IMR-90 (cell line): Measurements from ENCODE around the gene MIEF1.

ENCODE experiments used
- CTCF ChIP-seq: conservative IDR thresholded peaks from 2 replicates; pipeline ENCODE4 v1.5.1; 2012; ENCODE audit warnings: mild to moderate bottlenecking, low read depth, low read length, improper control_type of control experiment
- ELK1 ChIP-seq: fragments of 150-350 bp; IDR thresholded peaks from 2 replicates; pipeline ENCODE4 v1.6.1; 2016; ENCODE audit warnings: low read depth, mild to moderate bottlenecking, low read length, moderate library complexity, borderline replicate concordance
- FOS ChIP-seq: fragments of 150-350 bp; IDR thresholded peaks from 2 replicates; pipeline ENCODE4 v1.6.1; 2016; ENCODE audit warnings: low read depth, low read length
- MAFK ChIP-seq: IDR thresholded peaks from 2 replicates; pipeline ENCODE4 v1.6.1; 2012; ENCODE audit warnings: low read depth, low read length, improper control_type of control experiment
- MAZ ChIP-seq: IDR thresholded peaks from 2 replicates; pipeline ENCODE4 v1.6.1; 2012; ENCODE audit warnings: low read depth, mild to moderate bottlenecking, low read length, improper control_type of control experiment, moderate library complexity, borderline replicate concordance
- MXI1 ChIP-seq: IDR thresholded peaks from 2 replicates; pipeline ENCODE4 v1.6.1; 2012; ENCODE audit warnings: low read depth, mild to moderate bottlenecking, low read length, moderate library complexity, borderline replicate concordance
- POLR2A ChIP-seq: IDR thresholded peaks from 2 replicates; pipeline ENCODE4 v1.6.1; 2012; ENCODE audit warnings: mild to moderate bottlenecking, low read depth, low read length
- RAD21 ChIP-seq: IDR thresholded peaks from 2 replicates; pipeline ENCODE4 v1.6.1; 2012; ENCODE audit warnings: low read length, improper control_type of control experiment
- RFX5 ChIP-seq: IDR thresholded peaks from 2 replicates; pipeline ENCODE4 v1.8.0; 2012; ENCODE audit warnings: low read depth, mild to moderate bottlenecking, low read length, moderate library complexity

- TF ChIP-seq CTCF (no peak), MAFK (no peak), MXI1 (no peak), FOS (no peak), POLR2A (no peak), ELK1 (no peak), RAD21 (no peak), RFX5 (no peak), MAZ (no peak)
Observed at GRCh38 chr22:39498368-39498767, 3.7 kb upstream of the MIEF1 start.
